Gastrocnemius medialis (tissue), 4 donors: Measurements from ENCODE around the gene RIMBP3B.
"Not testable (repeated sequence)": the region's sequence is repeated elsewhere in the genome, so short reads cannot be mapped to it uniquely, and the experiment has no call there.

Experiments
- CTCF ChIP-seq, 5 experiments: fragments of 450-650 bp in 3 of 5; fragments of 200-600 bp in 2 of 5; sonication (generic) in 2 of 5; IDR thresholded peaks in 4 of 5; conservative IDR thresholded peaks in 1 of 5; 1 replicate in 4 of 5; 2 replicates in 1 of 5; pipeline ENCODE4 v1.5.1; 2016 to 2019; ENCODE audit warnings: antibody characterized with exemption in 5 of 5, mild to moderate bottlenecking in 3 of 5, moderate library complexity in 3 of 5
- POLR2A ChIP-seq, 2 donors: fragments of 450-650 bp; IDR thresholded peaks; one replicate each; pipeline ENCODE4 v1.6.1; 2017; ENCODE audit warnings: antibody characterized with exemption in 2 of 2, mild to moderate bottlenecking in 2 of 2, moderate library complexity in 2 of 2

DNA sequence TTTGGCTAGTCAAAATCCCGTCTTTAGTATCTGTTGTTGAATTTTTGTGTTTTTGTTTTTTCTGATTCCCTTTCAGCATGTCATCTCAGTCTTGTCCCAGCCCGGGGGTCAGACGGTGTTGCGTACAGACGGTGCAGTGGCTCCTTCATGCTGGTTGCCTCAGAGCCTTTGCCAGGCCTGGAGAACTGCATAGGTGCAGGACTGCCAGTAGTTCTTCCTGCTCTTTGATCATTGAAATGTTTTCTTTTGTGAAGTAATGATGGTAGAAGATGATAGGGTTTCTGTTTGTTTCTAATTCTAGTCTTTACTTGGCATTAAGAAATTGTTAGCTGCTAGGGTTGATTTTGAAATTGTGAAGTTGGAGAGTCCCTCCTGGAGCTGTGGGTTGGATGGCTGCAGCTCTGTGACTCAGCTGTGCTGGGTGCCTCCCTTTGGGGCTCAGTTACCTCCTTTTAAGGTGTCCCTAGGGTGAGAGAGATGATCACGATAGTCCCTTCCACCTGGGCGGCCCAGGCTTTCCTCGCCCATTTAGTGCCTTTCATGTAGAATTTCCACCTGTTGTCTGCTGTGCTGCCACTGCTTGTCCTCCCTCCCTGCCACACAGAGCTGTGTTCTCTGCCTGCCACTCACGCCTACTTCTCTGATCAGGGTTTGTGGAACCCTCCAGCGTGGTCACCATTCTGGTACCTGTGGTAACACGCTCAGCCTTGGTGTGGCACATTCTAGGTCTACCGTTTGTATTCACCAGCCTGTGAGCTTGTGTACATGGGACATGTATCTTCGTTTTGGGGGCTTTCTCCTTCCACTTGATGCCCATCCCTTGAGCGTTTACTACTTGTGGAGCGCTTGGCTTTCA lies 51.1 kb downstream of the RIMBP3B start:
- not testable (repeated sequence) for TF ChIP-seq POLR2A (IDR thresholded peaks at IDR 0.05); CTCF (IDR thresholded peaks at IDR 0.05 in 4 of 5, conservative IDR thresholded peaks at IDR 0.05 in 1 of 5)
